Measurements from ENCODE around the gene AZIN2.
A peak's percentile ranks its signal among the peaks of the same experiment; 100 is the strongest.
"Not testable (repeated sequence)": the region's sequence is repeated elsewhere in the genome, so short reads cannot be mapped to it uniquely, and the experiment has no call there.

Gene AZIN2

GRCh38 chr1:33060579-33061083 lies 20.3 kb upstream of the AZIN2 start:
- DNase-seq = peak in 1 of 2 experiments; percentile 31

- DNase-seq = no peak
These were observed 19.1 kb upstream of the AZIN2 start for GRCh38 chr1:33061834-33062233.

DNA sequence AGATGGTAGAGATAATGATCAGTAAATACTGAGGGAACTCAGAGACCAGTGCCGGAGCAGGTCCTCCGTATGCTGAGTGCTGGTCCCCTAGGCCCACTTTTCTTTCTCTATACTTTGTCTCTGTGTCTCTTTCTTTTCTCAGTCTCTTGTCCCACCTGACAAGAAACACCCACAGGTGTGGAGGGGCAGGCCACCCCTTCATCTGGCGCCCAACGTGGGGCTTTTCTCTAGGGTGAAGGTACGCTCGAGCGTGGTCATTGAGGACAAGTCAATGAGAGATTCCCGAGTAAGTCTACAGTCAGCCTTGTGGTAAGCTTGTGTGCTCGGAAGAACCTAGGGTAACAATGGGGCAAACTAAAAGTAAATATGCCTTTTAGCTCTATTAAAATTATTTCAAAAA lies 16.7 kb upstream of the AZIN2 start:
- not testable (repeated sequence) for DNase-seq

DNA sequence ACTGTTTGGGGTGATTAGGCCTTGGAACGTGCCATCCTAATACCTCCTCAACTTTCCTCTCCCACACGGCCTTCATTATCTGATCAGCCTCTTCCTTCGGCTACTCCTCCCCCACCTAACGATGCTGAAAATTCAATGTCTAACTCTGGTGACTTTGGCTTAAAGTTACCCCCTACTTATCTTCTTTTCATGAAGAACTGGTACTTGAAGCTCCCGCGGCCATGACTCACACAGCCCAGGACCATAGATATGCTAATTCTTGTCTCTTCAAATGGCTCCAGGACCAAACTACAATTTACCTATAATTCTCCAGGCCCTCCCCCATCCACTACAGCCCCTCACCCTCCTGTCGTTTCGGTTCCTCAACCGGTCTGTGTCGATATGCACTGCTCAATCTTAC lies 15.7 kb upstream of the AZIN2 start:
- no peak for DNase-seq

- not testable (repeated sequence) for DNase-seq
These were observed 14.5 kb upstream of the AZIN2 start for GRCh38 chr1:33066477-33066876.

- not testable (repeated sequence) for DNase-seq
These were observed 12.8 kb upstream of the AZIN2 start for GRCh38 chr1:33068108-33068507.

DNA sequence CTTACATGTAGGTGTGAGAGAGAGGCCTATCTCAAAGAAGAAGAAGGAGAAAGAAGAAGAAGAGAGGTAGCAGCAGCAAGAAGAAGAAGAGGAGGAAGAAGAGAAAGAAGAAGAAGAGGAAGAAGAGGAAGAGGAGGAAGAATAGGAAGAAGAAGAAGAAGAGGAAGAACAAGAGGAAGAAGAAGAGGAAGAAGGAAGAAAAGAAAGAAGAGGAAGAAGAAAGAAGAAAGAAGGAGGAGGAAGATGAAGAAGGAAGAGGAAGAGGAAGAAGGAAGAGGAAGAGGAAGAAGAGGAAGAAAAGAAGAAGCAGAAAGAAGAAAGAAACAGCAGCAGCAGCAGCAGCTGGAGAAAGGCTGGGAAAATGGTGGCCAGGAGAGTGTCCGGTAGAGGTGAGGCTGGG lies 10.3 kb upstream of the AZIN2 start:
- DNase-seq = no peak

- DNase-seq = no peak
These were observed 8.2 kb upstream of the AZIN2 start for GRCh38 chr1:33072707-33073106.

DNA sequence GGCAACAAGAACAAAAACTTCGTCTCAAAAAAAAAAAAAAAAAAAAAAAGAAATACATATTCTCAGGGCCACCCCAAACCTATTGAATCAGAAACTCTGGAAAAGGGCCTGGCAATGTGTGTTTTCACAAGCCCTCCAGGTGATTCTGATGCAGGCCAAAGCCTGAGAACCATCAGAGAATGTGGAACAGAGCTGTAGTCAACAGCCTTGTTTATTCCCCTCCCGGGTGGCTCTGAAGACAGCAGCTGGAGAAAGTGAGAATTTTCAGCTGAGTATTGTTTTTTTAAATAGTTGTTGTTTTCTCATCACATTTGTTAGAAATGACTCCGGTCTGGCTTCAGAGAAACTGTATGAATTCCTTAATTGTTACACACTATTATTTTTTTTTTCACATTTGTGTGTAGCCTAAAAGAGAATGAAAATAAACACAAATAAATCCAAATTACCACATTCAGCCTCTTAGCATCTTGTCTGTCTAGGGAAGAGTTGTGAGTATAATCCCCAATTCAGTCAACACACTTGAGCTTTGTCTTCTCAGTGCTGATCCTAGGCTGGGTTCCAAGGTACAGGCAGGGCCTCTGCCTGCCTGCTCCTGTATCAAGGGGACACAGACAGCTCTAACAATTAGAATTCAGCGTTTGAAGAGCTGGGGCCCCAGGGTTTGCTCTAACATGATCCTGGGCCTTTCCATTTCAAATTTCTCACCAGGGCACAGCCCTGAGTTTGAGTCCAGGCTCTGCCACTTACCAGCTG lies 6.6 kb upstream of the AZIN2 start:
- no peak for DNase-seq

GRCh38 chr1:33078030-33078591 lies 2.8 kb upstream of the AZIN2 start:
- DNase-seq = no peak

GRCh38 chr1:33080373-33080772 lies 580 bp upstream of the AZIN2 start:
- no peak for DNase-seq

GRCh38 chr1:33081554-33082305 lies 777 bp downstream of the AZIN2 start:
- DNase-seq = no peak

DNA sequence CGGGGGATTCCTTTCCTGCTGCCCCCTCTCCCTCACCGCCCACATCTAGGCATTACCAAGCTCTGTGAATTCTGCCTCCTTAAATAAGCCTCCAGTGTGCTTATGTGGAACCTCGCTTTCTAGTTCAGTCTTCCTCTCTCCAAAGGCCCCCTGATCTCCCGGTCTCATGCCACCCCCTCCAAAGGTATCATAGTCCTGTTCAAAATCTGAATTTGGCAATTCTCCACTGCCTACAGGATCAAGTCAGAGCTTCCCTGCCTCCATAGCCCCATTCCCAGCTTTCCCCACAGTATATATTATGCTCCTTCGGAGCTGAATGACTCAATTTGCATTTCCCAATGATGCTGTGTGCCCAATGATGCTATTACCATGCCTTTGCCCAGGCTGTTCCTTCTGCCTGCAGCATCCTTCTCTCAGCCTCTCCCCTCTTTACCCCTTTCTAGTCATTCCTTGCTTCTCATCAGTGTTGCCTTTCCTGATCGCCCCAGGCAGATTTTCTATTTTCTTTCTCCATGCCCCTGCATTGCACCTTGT lies 1.7 kb downstream of the AZIN2 start:
- DNase-seq = no peak

DNA sequence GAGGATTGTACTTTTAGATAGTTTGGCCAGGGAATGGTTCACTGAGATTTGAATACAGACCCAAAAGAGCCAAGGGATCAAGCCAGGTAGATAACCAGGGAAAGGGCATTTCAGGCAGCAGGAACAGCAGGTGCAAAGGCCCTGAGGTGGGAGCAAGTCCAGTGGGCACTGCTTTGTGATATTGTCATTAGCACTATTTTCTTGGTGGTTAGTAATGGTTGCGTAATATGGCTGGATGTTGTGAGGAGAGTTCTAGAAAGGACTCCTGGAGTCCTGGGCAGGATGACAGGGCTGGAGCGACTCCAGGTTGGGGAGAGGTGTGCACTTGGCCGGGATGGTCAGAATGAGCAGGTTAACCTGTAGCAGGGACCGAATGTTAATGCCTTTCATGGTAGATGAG lies 4.4 kb downstream of the AZIN2 start:
- DNase-seq = no peak

GRCh38 chr1:33086384-33086850 lies 5.5 kb downstream of the AZIN2 start:
- peak; percentile 33 to 62 for DNase-seq

- no peak for DNase-seq
These were observed 6.7 kb downstream of the AZIN2 start for GRCh38 chr1:33087677-33088076.

DNA sequence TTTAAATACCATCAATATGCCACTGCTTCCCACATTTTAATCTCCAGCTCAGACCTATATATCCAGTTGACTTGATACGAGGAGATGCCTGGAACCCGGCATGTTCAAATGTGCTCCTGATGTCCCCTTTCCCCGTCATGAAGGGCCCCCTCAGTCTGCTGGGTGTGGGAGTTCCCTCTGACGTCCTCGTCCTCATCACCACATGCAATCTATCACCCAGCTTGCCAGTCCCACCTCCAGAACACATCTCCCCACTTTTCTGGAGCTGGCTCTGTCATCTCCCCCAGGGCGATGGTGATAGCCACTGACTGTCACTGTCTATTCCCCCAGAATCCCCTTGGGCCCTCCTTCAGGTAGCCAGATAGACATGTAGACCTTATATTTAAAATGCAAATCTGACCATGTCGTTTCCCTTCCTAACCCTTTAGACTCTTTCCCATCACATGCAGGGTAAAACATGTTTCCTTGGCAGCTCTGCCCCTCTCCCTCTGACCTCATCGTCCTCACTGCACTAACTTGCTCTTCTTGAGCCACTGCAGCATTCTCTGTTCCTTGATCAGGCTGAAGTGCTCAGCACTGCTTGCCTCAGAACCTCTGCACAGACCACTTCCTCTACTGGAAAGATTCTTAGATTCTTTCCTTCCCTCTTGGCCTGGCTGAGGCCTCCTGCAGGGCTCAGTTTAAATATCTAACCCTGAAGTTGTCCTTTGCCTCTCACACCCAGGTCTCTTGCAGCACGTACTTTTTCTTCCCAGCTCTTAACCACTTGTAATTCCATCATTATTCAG lies 7.4 kb downstream of the AZIN2 start:
- DNase-seq = no peak

DNA sequence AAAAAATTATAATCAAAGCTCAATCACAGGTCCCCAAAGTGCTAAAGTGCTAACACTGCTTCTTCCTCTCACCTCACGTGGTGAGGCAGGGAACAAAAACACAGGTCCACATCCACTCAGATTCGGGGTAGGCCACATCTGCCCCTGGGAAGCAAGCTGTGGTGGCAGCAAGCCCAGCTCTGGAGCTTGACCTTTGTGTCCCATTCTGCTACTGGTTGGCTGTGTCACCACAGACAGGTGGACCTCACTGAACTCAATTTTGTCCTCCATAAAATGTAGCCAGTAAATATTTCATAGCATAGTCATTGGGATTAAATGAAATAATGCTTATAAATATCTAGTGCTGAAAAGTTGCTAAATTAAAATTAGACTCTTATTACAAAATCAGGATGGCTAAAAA lies 8.5 kb downstream of the AZIN2 start:
- DNase-seq = no peak

- DNase-seq = no peak
These were observed 11.5 kb downstream of the AZIN2 start for GRCh38 chr1:33092438-33092837.

DNA sequence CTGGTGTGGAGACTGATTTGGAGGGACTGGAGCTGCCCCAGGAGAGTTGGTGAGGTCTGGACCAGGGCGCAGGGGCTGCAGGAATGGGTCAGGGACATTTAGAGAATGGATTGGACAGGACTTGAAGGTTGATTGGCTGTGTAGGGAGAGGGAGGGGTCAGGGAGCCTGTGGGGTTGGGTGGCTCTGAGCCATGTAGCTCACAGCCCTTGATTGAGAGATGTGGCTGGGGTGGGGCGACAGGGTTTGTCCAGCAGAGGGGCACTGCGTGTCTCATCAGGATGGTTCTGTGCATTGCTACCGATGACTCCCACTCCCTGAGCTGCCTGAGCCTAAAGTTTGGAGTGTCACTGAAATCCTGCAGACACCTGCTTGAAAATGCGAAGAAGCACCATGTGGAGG lies 12.1 kb downstream of the AZIN2 start:
- DNase-seq = no peak

DNA sequence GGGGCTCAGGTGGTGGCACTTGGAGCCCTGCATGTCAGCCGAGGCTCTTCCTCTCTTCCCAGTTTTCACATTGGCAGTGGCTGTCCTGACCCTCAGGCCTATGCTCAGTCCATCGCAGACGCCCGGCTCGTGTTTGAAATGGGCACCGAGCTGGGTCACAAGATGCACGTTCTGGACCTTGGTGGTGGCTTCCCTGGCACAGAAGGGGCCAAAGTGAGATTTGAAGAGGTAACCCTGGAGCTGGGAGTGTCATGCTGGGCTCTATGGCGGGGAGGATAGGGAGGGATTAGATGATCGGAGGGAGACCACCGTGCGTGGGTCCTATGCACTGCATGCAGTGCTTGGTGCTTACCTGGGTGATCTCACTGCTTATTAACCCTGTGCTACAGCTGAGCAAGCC lies 13.5 kb downstream of the AZIN2 start:
- no peak for DNase-seq

DNA sequence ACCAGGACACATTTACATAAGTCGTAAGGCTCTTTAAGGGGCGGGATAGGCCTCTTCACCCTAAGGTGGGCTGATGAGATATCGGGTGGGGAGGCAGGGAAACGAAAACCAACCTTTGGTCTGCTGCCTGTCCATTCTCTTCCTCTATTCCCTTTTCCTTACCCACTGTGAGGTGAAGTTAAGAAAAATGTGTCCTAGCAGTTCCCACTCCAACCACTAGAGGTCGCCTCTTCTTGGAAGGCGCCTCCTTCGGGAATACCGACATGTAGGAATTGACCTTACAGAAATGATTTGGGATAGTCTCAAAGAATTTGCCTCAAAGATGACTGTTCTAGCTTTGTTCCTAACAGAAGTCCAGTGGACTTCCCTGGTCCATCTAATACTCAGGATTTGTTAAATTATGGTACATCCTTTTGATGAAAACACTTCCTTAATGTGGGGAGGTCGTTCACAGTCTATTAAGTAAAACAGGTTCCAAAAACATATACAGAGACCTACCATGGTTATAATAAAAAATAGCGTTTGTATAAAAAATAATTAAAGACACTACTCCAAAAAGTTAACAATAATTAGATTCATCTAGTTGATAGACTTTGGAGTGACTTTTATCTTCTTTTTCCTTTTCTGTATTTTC lies 14.1 kb downstream of the AZIN2 start:
- DNase-seq = peak; percentile 53 to 76

Measured in NCI-H446 (cell line).